SU-DHL-6 (cell line): ENCODE results near the gene TMLHE.
"Not testable (repeated sequence)": the region's sequence is repeated elsewhere in the genome, so short reads cannot be mapped to it uniquely, and the experiment has no call there.

Experiments used
- EZH2phosphoT487 ChIP-seq: fragments of 200-600 bp; sonication (generic), shearing (Covaris generic); conservative IDR thresholded peaks from 2 replicates; pipeline ENCODE4 v1.6.1; 2018; ENCODE audit warnings: mild to moderate bottlenecking, antibody characterized with exemption, low read length, moderate library complexity, mixed read lengths
- TF ChIP-seq, protein P1 (sequence below): fragments of 200-600 bp; sonication (generic); IDR thresholded peaks from one replicate; pipeline ENCODE4 v1.5.1; 2017; ENCODE audit warnings: antibody characterized with exemption, mild to moderate bottlenecking, low read length, moderate library complexity; ENCODE audit not compliant: insufficient read depth, poor library complexity, severe bottlenecking

- TF ChIP-seq, protein P1, sequence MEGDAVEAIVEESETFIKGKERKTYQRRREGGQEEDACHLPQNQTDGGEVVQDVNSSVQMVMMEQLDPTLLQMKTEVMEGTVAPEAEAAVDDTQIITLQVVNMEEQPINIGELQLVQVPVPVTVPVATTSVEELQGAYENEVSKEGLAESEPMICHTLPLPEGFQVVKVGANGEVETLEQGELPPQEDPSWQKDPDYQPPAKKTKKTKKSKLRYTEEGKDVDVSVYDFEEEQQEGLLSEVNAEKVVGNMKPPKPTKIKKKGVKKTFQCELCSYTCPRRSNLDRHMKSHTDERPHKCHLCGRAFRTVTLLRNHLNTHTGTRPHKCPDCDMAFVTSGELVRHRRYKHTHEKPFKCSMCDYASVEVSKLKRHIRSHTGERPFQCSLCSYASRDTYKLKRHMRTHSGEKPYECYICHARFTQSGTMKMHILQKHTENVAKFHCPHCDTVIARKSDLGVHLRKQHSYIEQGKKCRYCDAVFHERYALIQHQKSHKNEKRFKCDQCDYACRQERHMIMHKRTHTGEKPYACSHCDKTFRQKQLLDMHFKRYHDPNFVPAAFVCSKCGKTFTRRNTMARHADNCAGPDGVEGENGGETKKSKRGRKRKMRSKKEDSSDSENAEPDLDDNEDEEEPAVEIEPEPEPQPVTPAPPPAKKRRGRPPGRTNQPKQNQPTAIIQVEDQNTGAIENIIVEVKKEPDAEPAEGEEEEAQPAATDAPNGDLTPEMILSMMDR: not testable (repeated sequence)
- not testable (repeated sequence) for TF ChIP-seq EZH2phosphoT487
Observed at GRCh38 chrX:155458471-155458870, 154.3 kb downstream of the TMLHE start, which contains the start of gene F8A3.
